Lower leg skin (tissue), 4 donors: ENCODE results near the gene ZSWIM6. TPM values are rescaled to one million over a fixed set of nuclear protein-coding genes. Genes with fewer than 3 reads are reported as not detected.

Experiments used
- DNase-seq, 2 donors: peaks; one replicate each; pipeline ENCODE4 v3.0.0-alpha.2; 2019; ENCODE audit warnings: low spot score in 2 of 2
- H3K4me3 ChIP-seq: fragments of 200-600 bp; sonication (generic); 2 replicates; pipeline ENCODE4 v1.5.1; 2017; ENCODE audit warnings: mild to moderate bottlenecking, low read depth; ENCODE audit not compliant: poor library complexity, severe bottlenecking
- POLR2A ChIP-seq, 2 donors: fragments of 450-650 bp; IDR thresholded peaks; one replicate each; pipeline ENCODE4 v1.6.1; 2016 to 2017; ENCODE audit warnings: antibody characterized with exemption in 2 of 2, mild to moderate bottlenecking in 1 of 2, moderate library complexity in 1 of 2
- WGBS, 2 donors: methylation state at CpG; one replicate each; pipeline ENCODE4 v1.1.5; 2018; 5-methylcytosine and 5-hydroxymethylcytosine counted together
- intact Hi-C: fragments of 100-400 bp; cut with DNase I; formaldehyde crosslinking; loops from one replicate; pipeline ENCODE4 v1.15.0; 2023; ENCODE audit warnings: low total_unique reads
- total RNA-seq, 4 donors: library from RNA; depleted of rRNA; stranded (reverse); fragments of >200 nt; gene quantifications; one replicate each; pipeline ENCODE4 v1.1.0, GENCODE V29; 2016
- TF ChIP-seq, protein P1 (sequence below), 3 donors: fragments of 450-650 bp; IDR thresholded peaks; one replicate each; pipeline ENCODE4 v1.5.1; 2016; ENCODE audit warnings: antibody characterized with exemption in 3 of 3, mild to moderate bottlenecking in 3 of 3, moderate library complexity in 2 of 3

ZSWIM6 gene
- total RNA-seq, 4 donors from 2014 or later, result 7.1 to 8.7 (median 8.1) TPM

DNA sequence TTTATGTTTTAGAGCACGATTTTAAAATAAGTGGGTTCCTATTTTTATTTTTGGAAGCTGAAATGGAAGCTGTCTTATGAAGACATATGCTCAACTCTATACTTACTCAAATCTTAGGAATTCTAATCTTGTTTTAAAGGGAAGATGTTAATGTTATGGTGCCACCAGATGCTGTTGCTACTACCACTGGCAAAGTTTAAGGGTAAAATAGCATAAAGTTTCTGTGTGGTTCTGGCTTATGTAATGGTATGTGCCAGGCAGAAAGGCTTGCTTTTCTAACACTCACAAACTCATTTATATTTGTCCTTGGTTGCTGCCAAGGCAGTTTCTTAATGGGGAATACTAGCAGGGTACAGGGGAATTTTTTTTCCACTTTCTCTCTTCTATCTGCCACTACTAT is 204.9 kb downstream of the ZSWIM6 start:
- TF ChIP-seq, protein P1, sequence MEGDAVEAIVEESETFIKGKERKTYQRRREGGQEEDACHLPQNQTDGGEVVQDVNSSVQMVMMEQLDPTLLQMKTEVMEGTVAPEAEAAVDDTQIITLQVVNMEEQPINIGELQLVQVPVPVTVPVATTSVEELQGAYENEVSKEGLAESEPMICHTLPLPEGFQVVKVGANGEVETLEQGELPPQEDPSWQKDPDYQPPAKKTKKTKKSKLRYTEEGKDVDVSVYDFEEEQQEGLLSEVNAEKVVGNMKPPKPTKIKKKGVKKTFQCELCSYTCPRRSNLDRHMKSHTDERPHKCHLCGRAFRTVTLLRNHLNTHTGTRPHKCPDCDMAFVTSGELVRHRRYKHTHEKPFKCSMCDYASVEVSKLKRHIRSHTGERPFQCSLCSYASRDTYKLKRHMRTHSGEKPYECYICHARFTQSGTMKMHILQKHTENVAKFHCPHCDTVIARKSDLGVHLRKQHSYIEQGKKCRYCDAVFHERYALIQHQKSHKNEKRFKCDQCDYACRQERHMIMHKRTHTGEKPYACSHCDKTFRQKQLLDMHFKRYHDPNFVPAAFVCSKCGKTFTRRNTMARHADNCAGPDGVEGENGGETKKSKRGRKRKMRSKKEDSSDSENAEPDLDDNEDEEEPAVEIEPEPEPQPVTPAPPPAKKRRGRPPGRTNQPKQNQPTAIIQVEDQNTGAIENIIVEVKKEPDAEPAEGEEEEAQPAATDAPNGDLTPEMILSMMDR (IDR thresholded peaks at IDR 0.05), result no peak
- TF ChIP-seq POLR2A (IDR thresholded peaks at IDR 0.05), result no peak
- no peak for DNase-seq
- intact Hi-C loops, result no loop called here
- WGBS, 2 donors, result 90 to 91% methylated on average over 1 of the region's 1 CpG
- no peak overlapping the region for H3K4me3 ChIP-seq

DNA sequence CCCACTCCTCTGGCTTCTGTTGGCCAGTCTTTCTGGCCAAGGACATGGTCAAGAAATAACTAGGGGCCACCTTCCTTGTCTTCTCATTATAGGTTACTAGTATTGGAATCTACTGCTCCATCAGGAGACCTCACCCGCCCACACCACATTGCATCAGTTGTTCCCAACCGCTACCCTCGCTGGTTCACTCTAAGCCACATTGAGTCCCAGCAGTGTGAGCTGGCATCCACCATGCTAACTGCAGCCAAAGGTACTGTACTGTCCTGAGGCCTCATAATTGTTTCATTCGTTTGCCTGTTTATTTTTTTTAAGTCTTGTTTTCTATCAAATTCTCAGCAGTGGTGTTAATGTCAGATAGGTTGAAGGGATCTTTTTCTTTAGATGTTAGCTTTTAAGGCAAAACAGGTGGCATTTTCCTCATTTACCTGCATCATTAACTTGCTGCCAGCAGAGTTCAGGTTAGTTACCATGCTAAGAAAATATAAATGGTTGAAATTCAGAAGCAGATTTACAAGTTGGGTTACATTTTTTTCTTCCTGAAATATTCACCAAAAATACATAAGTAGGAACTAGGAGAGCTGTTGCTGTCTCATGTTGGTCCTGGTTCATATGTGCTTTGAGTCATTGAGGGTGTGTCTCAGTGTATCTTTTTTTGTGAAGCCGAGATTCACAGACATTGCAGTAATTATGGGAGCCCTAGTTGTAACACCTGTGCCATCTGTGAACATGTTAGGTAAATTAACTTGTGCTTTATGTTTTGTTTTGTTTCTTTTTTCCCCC is 206.9 kb downstream of the ZSWIM6 start:
- no peak for TF ChIP-seq POLR2A (IDR thresholded peaks at IDR 0.05)
- TF ChIP-seq, protein P1 (IDR thresholded peaks at IDR 0.05), result no peak
- intact Hi-C loops, result no loop called here
- 59 to 70% methylated on average over 5 of the region's 5 CpGs for WGBS, 2 donors
- no peak overlapping the region for H3K4me3 ChIP-seq
- no peak for DNase-seq

DNA sequence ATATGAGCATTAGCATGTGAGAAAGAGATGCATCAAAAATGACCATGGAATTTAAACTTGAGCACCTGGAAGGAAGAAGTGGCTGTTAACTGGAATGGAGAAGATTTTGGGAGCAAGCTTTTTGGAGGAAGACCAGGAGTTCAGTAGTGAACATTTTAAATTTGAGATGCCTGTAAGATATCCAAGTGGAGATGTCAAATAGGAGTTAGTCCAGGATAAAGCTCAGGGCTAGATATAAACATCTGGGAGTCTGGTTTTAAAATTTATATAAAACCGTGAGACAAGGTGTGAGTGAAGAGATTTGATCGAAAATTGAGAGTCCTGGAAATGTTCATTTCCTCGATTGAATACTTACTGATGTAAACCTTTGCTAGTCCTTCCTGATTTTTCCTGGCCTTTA is 217.5 kb downstream of the ZSWIM6 start:
- WGBS, 2 donors, result 88 to 89% methylated on average over 3 of the region's 3 CpGs
- intact Hi-C loops, result no loop called here
- no peak overlapping the region for H3K4me3 ChIP-seq

DNA sequence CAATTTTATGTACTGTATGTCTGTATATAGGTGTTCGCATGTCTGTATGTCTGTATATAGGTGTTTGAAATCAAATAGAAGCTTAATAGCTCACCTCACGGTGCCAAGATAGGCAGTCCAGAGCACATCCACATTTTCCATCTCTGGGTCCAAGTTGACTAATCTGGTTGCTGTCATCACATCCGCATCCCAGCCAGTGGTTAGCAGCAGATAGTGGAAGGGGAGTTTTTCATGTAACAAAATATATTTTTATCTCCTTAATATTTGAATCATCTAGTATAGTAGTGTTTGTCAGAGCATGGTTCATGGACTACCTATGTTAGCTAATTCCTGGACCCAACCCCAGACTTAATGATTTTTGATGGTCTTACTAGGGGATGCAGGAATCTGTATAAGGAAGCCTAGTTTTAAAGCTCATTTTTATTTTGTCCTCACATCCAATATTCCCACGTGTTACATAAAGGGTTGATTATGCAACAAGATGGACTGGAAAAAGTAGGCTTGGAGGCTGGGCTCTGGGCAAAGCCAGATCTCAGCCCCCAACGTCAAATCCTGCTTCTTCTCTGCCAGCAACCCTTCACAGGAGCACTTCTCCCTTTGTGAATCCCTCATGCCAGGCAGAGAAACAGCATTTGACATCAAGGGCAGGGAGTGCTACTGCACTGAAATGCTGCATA is 219.7 kb downstream of the ZSWIM6 start:
- no peak for DNase-seq
- 62 to 68% methylated on average over 5 of the region's 5 CpGs for WGBS, 2 donors
- TF ChIP-seq, protein P1 (IDR thresholded peaks at IDR 0.05), result no peak
- no peak for TF ChIP-seq POLR2A (IDR thresholded peaks at IDR 0.05)
- no peak overlapping the region for H3K4me3 ChIP-seq
- intact Hi-C loops, result no loop called here

More for the DNA sequence above, 217.5 kb downstream of the ZSWIM6 start:
- TF ChIP-seq, protein P1 (IDR thresholded peaks at IDR 0.05), result no peak
- TF ChIP-seq POLR2A (IDR thresholded peaks at IDR 0.05), result no peak
- DNase-seq, result no peak

DNA sequence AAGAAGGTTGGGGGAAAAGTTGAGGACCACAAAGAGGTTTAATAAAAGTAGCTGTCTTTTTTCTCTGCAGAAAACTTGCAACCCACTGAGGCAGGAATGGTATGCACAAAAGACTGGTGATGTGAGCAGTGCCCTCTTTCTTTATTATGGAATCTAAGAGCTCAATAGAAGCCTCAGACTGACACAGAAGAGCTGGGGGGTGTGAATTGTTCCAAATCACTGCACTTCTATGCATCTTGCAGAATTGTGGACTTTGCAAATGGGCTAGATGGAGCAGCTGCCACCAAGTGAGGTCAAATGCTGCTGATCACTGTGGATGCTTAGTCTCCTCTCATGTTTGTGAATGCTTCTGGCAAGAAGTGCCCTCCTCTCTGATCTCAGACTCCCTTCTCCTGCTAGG is 227.1 kb downstream of the ZSWIM6 start:
- no peak overlapping the region for H3K4me3 ChIP-seq
- TF ChIP-seq, protein P1 (IDR thresholded peaks at IDR 0.05), result no peak
- no peak for TF ChIP-seq POLR2A (IDR thresholded peaks at IDR 0.05)
- no peak for DNase-seq
- intact Hi-C loops, result no loop called here
